H1 (cell line): ENCODE measurements around the gene CACNA2D3. TPM values are rescaled to one million over a fixed set of nuclear protein-coding genes. Genes with fewer than 3 reads are reported as not detected.

Source experiments
- CTCF ChIA-PET: fragments of 300-600 bp; sonication (Branson Sonifier 250); formaldehyde crosslinking; loops from one replicate; lab custom pipeline; 2021; ENCODE audit not compliant: partially characterized antibody; lab: Charles Lee
- POLR2A ChIA-PET: fragments of 300-600 bp; sonication (Branson Sonifier 250); formaldehyde crosslinking; loops from one replicate; lab custom pipeline; 2021; ENCODE audit warnings: inconsistent platforms; ENCODE audit not compliant: partially characterized antibody; lab: Charles Lee
- DNase-seq, 2 experiments: peaks; one replicate each; pipeline versions ENCODE4 v3.0.0 to v3.0.0-alpha.2; 2010 to 2022; ENCODE audit warnings: low spot score in 2 of 2, low read depth in 1 of 2, mixed read lengths in 1 of 2
- FAIRE-seq: peaks from 2 replicates; lab custom pipeline; 2011; peaks lifted over from hg19 to GRCh38; lab: Jason Lieb, UNC
- H2AFZ ChIP-seq: 2 replicates; pipeline ENCODE4 v1.8.1; 2012; ENCODE audit warnings: low read length, inconsistent platforms
- H2AK5ac ChIP-seq: 2 replicates; pipeline ENCODE4 v1.6.1; 2013; ENCODE audit warnings: low read depth, low read length
- H2BK120ac ChIP-seq: replicated peaks from 2 replicates; pipeline ENCODE3; 2013; ENCODE audit warnings: low read depth, low read length, inconsistent platforms
- H2BK12ac ChIP-seq: 2 replicates; pipeline ENCODE4 v1.6.1; 2013; ENCODE audit warnings: low read depth, low read length
- H2BK15ac ChIP-seq: 2 replicates; pipeline ENCODE4 v1.6.1; 2013; ENCODE audit warnings: low read length
- H2BK20ac ChIP-seq: 2 replicates; pipeline ENCODE4 v1.6.1; 2013; ENCODE audit warnings: low read length
- H2BK5ac ChIP-seq: 2 replicates; pipeline ENCODE4 v1.6.1; 2013; ENCODE audit warnings: low read depth, low read length
- H3K14ac ChIP-seq: 2 replicates; pipeline ENCODE4 v1.6.1; 2013; ENCODE audit warnings: inconsistent platforms; ENCODE audit not compliant: insufficient read length
- H3K18ac ChIP-seq: 2 replicates; pipeline ENCODE4 v1.6.1; 2013; ENCODE audit warnings: low read length; ENCODE audit errors: extremely low read depth
- H3K23ac ChIP-seq: 2 replicates; pipeline ENCODE4 v1.6.1; 2013; ENCODE audit warnings: inconsistent platforms; ENCODE audit not compliant: insufficient read length
- H3K23me2 ChIP-seq: 2 replicates; pipeline ENCODE4 v1.6.1; 2013; ENCODE audit warnings: low read depth, low read length
- H3K27ac ChIP-seq: 2 replicates; pipeline ENCODE4 v1.6.1; 2011; ENCODE audit warnings: low read depth, low read length, inconsistent platforms
- H3K27me3 ChIP-seq, 4 experiments: replicated peaks in 1 of 4; 1 replicate in 1 of 4; 2 replicates in 3 of 4; pipeline versions ENCODE4 v1.6.1 to v1.8.1; 2011 to 2013; ENCODE audit warnings: low read length in 3 of 4, mild to moderate bottlenecking in 3 of 4, inconsistent platforms in 2 of 4, mixed read lengths in 2 of 4, moderate library complexity in 1 of 4; ENCODE audit not compliant: control insufficient read depth in 3 of 4, insufficient read depth in 3 of 4; ENCODE audit errors: extremely low read depth in 1 of 4
- H3K36me3 ChIP-seq, 4 experiments: 2 replicates each; pipeline versions ENCODE4 v1.6.1 to v1.8.1; 2011 to 2013; ENCODE audit warnings: mild to moderate bottlenecking in 4 of 4, low read length in 3 of 4, moderate library complexity in 2 of 4, control low read depth in 1 of 4, inconsistent platforms in 1 of 4; ENCODE audit not compliant: insufficient read depth in 4 of 4, control insufficient read depth in 2 of 4
- H3K4ac ChIP-seq: replicated peaks from 2 replicates; pipeline ENCODE3; 2013; ENCODE audit warnings: low read length, low read depth, mixed read lengths, inconsistent platforms; ENCODE audit not compliant: insufficient read length
- H3K4me1 ChIP-seq, 4 experiments: replicated peaks in 1 of 4; 1 replicate in 1 of 4; 2 replicates in 3 of 4; pipeline versions ENCODE4 v1.6.1 to v1.8.1; 2011 to 2013; ENCODE audit warnings: low read length in 3 of 4, inconsistent platforms in 2 of 4, mixed read lengths in 1 of 4; ENCODE audit not compliant: insufficient read depth in 4 of 4, control insufficient read depth in 3 of 4
- H3K4me2 ChIP-seq, 2 experiments: 2 replicates each; pipeline versions ENCODE4 v1.6.1 to v1.8.1; 2011 to 2013; ENCODE audit warnings: low read depth in 2 of 2, low read length in 2 of 2, control low read depth in 1 of 2, inconsistent platforms in 1 of 2, mild to moderate bottlenecking in 1 of 2; ENCODE audit not compliant: insufficient read depth in 1 of 2
- H3K4me3 ChIP-seq, 4 experiments: fragments of 200-600, 300-600 bp in 1 of 4; sonication (generic), shearing (Covaris generic), sonication (Bioruptor Twin) in 1 of 4; 2 replicates each; pipeline versions ENCODE4 v1.5.1 to v1.8.1; 2011 to 2016; ENCODE audit warnings: low read length in 4 of 4, low read depth in 3 of 4, control low read depth in 2 of 4, inconsistent platforms in 2 of 4, mild to moderate bottlenecking in 2 of 4, mixed read lengths in 1 of 4, moderate library complexity in 1 of 4; ENCODE audit not compliant: insufficient read depth in 2 of 4; ENCODE audit errors: extremely low read depth in 1 of 4
- H3K56ac ChIP-seq: replicated peaks from 2 replicates; pipeline ENCODE3; 2013; ENCODE audit warnings: low read depth, mild to moderate bottlenecking, mixed read lengths, low read length, inconsistent platforms; ENCODE audit not compliant: insufficient read length
- H3K79me1 ChIP-seq: 2 replicates; pipeline ENCODE4 v1.6.1; 2013; ENCODE audit warnings: low read depth, low read length, control low read depth
- H3K79me2 ChIP-seq, 2 experiments: 2 replicates each; pipeline versions ENCODE4 v1.6.1 to v1.8.1; 2012 to 2013; ENCODE audit warnings: low read length in 2 of 2, mild to moderate bottlenecking in 2 of 2, inconsistent platforms in 1 of 2; ENCODE audit not compliant: insufficient read depth in 2 of 2, control insufficient read depth in 1 of 2
- H3K9ac ChIP-seq, 4 experiments: replicated peaks in 1 of 4; 1 replicate in 1 of 4; 2 replicates in 3 of 4; pipeline versions ENCODE4 v1.6.1 to v1.8.1; 2011 to 2013; ENCODE audit warnings: low read depth in 3 of 4, low read length in 3 of 4, control low read depth in 2 of 4, mild to moderate bottlenecking in 2 of 4, moderate library complexity in 2 of 4, inconsistent platforms in 1 of 4; ENCODE audit errors: extremely low read depth in 1 of 4
- H3K9me3 ChIP-seq, 2 experiments: 2 replicates each; pipeline versions ENCODE4 v1.6.1 to v1.8.1; 2012 to 2013; ENCODE audit warnings: mild to moderate bottlenecking in 2 of 2, moderate library complexity in 2 of 2, control low read depth in 1 of 2, inconsistent platforms in 1 of 2, low read depth in 1 of 2, low read length in 1 of 2, mixed read lengths in 1 of 2; ENCODE audit not compliant: insufficient read depth in 2 of 2
- H4K20me1 ChIP-seq, 2 experiments: replicated peaks in 1 of 2; 2 replicates each; pipeline versions ENCODE3 to v1.8.1; 2011 to 2013; ENCODE audit warnings: inconsistent platforms in 2 of 2, low read length in 2 of 2, mild to moderate bottlenecking in 1 of 2; ENCODE audit not compliant: insufficient read depth in 2 of 2, control insufficient read depth in 1 of 2
- H4K5ac ChIP-seq: 2 replicates; pipeline ENCODE4 v1.6.1; 2013; ENCODE audit warnings: low read length, low read depth, mixed read lengths, inconsistent platforms; ENCODE audit not compliant: insufficient read length
- H4K8ac ChIP-seq: 2 replicates; pipeline ENCODE4 v1.8.0; 2013; ENCODE audit warnings: mild to moderate bottlenecking, moderate library complexity, low read length, inconsistent platforms; ENCODE audit not compliant: insufficient read depth; ENCODE audit errors: extremely low read depth
- H4K91ac ChIP-seq: replicated peaks from 2 replicates; pipeline ENCODE3; 2013; ENCODE audit warnings: low read length, mixed read lengths, inconsistent platforms; ENCODE audit not compliant: insufficient read length
- CEBPB ChIP-seq: IDR thresholded peaks from 2 replicates; pipeline ENCODE4 v1.6.1; 2012; ENCODE audit warnings: low read depth, low read length
- CHD1 ChIP-seq: IDR thresholded peaks from 2 replicates; pipeline ENCODE4 v1.6.1; 2012; ENCODE audit warnings: low read depth, low read length, improper control_type of control experiment
- NANOG ChIP-seq: IDR thresholded peaks from 2 replicates; pipeline ENCODE4 v1.6.1; 2011; ENCODE audit warnings: low read length, low read depth, mild to moderate bottlenecking, inconsistent platforms; ENCODE audit not compliant: insufficient read depth, poor library complexity, severe bottlenecking
- TEAD4 ChIP-seq: IDR thresholded peaks from 2 replicates; pipeline ENCODE4 v1.6.1; 2012; ENCODE audit warnings: low read depth, low read length, inconsistent platforms, mixed read lengths
- WGBS, 2 experiments: shearing (Covaris generic) in 1 of 2; methylation state at CpG; one replicate each; pipeline versions ENCODE4 v1.1.6 to v1.1.7; 2013 to 2015; ENCODE audit warnings: low lambda C conversion rate in 2 of 2, mixed read lengths in 2 of 2, inconsistent platforms in 1 of 2, low coverage in 1 of 2, missing lambda C conversion rate in 1 of 2; ENCODE audit not compliant: insufficient replicate concordance in 2 of 2, insufficient coverage in 1 of 2, insufficient read length in 1 of 2; ENCODE audit errors: extremely low coverage in 1 of 2, missing lambda C conversion rate in 1 of 2; 5-methylcytosine and 5-hydroxymethylcytosine counted together
- polyA plus RNA-seq, 7 experiments: library from polyadenylated mRNA; depleted of rRNA in 3 of 7; stranded (reverse) in 5 of 7; unstranded in 2 of 7; fragments of >200 nt in 5 of 7; fragments of 200-250 nt in 2 of 7; gene quantifications; 1 replicate in 5 of 7; 2 replicates in 1 of 7; 4 replicates in 1 of 7; pipeline versions ENCODE4 v1.2.1 to v1.2.3, GENCODE V29; 2011 to 2013; ENCODE audit warnings: missing spikeins in 2 of 7, mixed read lengths in 2 of 7
- total RNA-seq: library from RNA; stranded (reverse); fragmentation: NEBNext Ultra II Directional; extraction: Animal tissue kit (Norgen Biotek cat#: 25700); gene quantifications from 2 replicates; pipeline ENCODE4 v1.2.1, GENCODE V29; 2021

The CACNA2D3 gene
- total and polyA plus RNA-seq, 2 of the 8 experiments (the other 6 are each of a cell fraction or from before 2014, with no cell fraction given), result 1.5 to 1.8 TPM

DNA sequence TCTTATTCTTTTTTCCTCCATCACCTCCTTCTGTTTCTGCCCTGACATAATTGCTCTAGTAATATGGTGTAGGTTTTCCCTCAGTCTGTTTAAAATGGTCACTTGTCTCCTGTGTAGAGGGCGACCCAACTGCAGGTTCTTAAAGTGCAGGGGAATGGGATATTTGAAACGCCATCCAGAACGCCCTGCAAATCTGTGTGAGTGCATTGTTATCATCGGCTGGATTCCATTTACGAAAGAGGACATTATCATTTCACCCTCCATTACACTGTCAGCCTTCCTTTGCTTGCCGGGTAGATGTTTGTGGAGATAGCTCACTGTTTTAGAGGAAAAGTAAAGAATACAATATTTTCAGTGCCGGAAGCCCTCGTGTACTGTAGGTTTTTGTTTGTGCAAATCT, 451.5 kb downstream of the CACNA2D3 start:
- Histone ChIP-seq H2BK12ac (no peak overlapping the region), H4K8ac (no peak overlapping the region), H3K27ac (no peak overlapping the region), H3K27me3 (no peaks in the 10 kb centered on the region), H3K56ac (no peak overlapping the region), H3K9me3 (no peaks in the 10 kb centered on the region), H2BK5ac (no peak overlapping the region), H3K14ac (no peak overlapping the region), H3K4me3 (no peak overlapping the region), H3K23me2 (no peaks in the 10 kb centered on the region), H3K36me3 (no peaks in the 10 kb centered on the region), H3K79me2 (no peaks in the 10 kb centered on the region), H4K91ac (no peak overlapping the region), H2AK5ac (no peak overlapping the region), H2AFZ (peak overlapping the region; percentile 28; the same call in 1 of the 2 replicates), H3K79me1 (no peaks in the 10 kb centered on the region), H3K4me1 (no peaks in the 10 kb centered on the region), H3K4me2 (no peak overlapping the region), H2BK120ac (no peak overlapping the region), H3K4ac (no peak overlapping the region), H4K5ac (no peak overlapping the region), H2BK15ac (no peak overlapping the region), H3K18ac (no peak overlapping the region), H3K23ac (no peak overlapping the region), H2BK20ac (no peak overlapping the region), H3K9ac (no peak overlapping the region), H4K20me1 (no peaks in the 10 kb centered on the region)
- no peak for DNase-seq
- CTCF ChIA-PET, result no interaction called here
- POLR2A ChIA-PET, result no interaction called here
- no peak for FAIRE-seq
- 87% methylated on average over 8 of the region's 8 CpGs; no CpG with 5 or more reads in 1 of the 2 experiments for WGBS, 2 experiments
- no peak for TF ChIP-seq CEBPB
- TF ChIP-seq TEAD4, result no peak
- TF ChIP-seq CHD1, result no peak
- TF ChIP-seq NANOG, result no peak
